RWPE2 (cell line): ENCODE data around the gene MAP4K2.

Source experiments
- ATAC-seq: fragments of 200-7000 bp; cut with Tn5 transposase; 3 replicates; pipeline ENCODE4 v1.9.1; 2021; ENCODE audit warnings: low read depth
- DNase-seq: peaks from one replicate; pipeline ENCODE4 v3.0.0-alpha.2; 2020; ENCODE audit warnings: low spot score
- H3K27ac ChIP-seq: fragments of 450-650 bp; 2 replicates; pipeline ENCODE4 v1.5.1; 2017; ENCODE audit warnings: mild to moderate bottlenecking; ENCODE audit not compliant: poor library complexity, severe bottlenecking
- H3K27me3 ChIP-seq: fragments of 250-450 bp; sonication (Bioruptor Pico); 2 replicates; pipeline ENCODE4 v1.5.1; 2021; ENCODE audit warnings: mild to moderate bottlenecking, moderate library complexity; ENCODE audit not compliant: insufficient read depth, poor library complexity, severe bottlenecking
- H3K36me3 ChIP-seq: fragments of 250-450 bp; sonication (Bioruptor Pico); 2 replicates; pipeline ENCODE4 v1.5.1; 2020; ENCODE audit warnings: low read depth, mild to moderate bottlenecking, moderate library complexity
- H3K4me1 ChIP-seq: fragments of 250-450 bp; sonication (Bioruptor Pico); 2 replicates; pipeline ENCODE4 v1.5.1; 2021; ENCODE audit warnings: mild to moderate bottlenecking, moderate library complexity; ENCODE audit not compliant: insufficient read depth, poor library complexity, severe bottlenecking
- H3K4me3 ChIP-seq: fragments of 250-450 bp; sonication (Bioruptor Pico); 2 replicates; pipeline ENCODE4 v1.5.1; 2021; ENCODE audit warnings: mild to moderate bottlenecking, moderate library complexity; ENCODE audit not compliant: severe bottlenecking
- H3K9me3 ChIP-seq: fragments of 250-450 bp; sonication (Bioruptor Pico); 2 replicates; pipeline ENCODE4 v1.5.1; 2021; ENCODE audit warnings: mild to moderate bottlenecking, moderate library complexity; ENCODE audit not compliant: severe bottlenecking
- CTCF ChIP-seq: fragments of 450-650 bp; IDR thresholded peaks from one replicate; pipeline ENCODE4 v1.5.1; 2017; ENCODE audit warnings: mild to moderate bottlenecking, moderate library complexity; ENCODE audit not compliant: poor library complexity, severe bottlenecking

Gene MAP4K2

GRCh38 chr11:64747961-64748665 lies 54.9 kb downstream of the MAP4K2 start:
- no peaks in the 10 kb centered on the region for H3K36me3 ChIP-seq
- no peak for TF ChIP-seq CTCF
- peaks cover 20% of the 10 kb centered on the region for H3K27me3 ChIP-seq
- no peaks in the 10 kb centered on the region for H3K9me3 ChIP-seq
- peaks cover 4% of the 10 kb centered on the region for H3K4me1 ChIP-seq
- no peak overlapping the region for H3K4me3 ChIP-seq
- ATAC-seq, result peak; percentile 21; the same call in 2 of the 3 replicates
- H3K27ac ChIP-seq, result peak overlapping the region; percentile 74
- no peak for DNase-seq

- no peaks in the 10 kb centered on the region for H3K9me3 ChIP-seq
- no peak overlapping the region for H3K27ac ChIP-seq
- H3K36me3 ChIP-seq, result no peaks in the 10 kb centered on the region
- peaks cover 4% of the 10 kb centered on the region for H3K4me1 ChIP-seq
- no peak for TF ChIP-seq CTCF
- no peak for ATAC-seq
- DNase-seq, result no peak
- H3K4me3 ChIP-seq, result no peak overlapping the region
- peaks cover 23% of the 10 kb centered on the region for H3K27me3 ChIP-seq
Measured at GRCh38 chr11:64746486-64746885, 56.5 kb downstream of the MAP4K2 start.

GRCh38 chr11:64745521-64746328 lies 57.3 kb downstream of the MAP4K2 start:
- peak; percentile 23 for ATAC-seq
- Histone ChIP-seq H3K27me3 (peaks cover 23% of the 10 kb centered on the region), H3K9me3 (no peaks in the 10 kb centered on the region), H3K36me3 (no peaks in the 10 kb centered on the region), H3K27ac (no peak overlapping the region), H3K4me1 (peaks cover 4% of the 10 kb centered on the region), H3K4me3 (peak overlapping the region; percentile 25)
- DNase-seq, result no peak
- no peak for TF ChIP-seq CTCF

- H3K4me3 ChIP-seq, result peak overlapping the region; percentile 25
- TF ChIP-seq CTCF, result no peak
- no peak overlapping the region for H3K27ac ChIP-seq
- ATAC-seq, result no peak
- peaks cover 4% of the 10 kb centered on the region for H3K4me1 ChIP-seq
- H3K36me3 ChIP-seq, result no peaks in the 10 kb centered on the region
- no peak for DNase-seq
- H3K9me3 ChIP-seq, result no peaks in the 10 kb centered on the region
- H3K27me3 ChIP-seq, result peaks cover 23% of the 10 kb centered on the region
Measured at GRCh38 chr11:64745189-64745520, 57.9 kb downstream of the MAP4K2 start.
